Astrocyte (in vitro differentiated cells and primary cell): ENCODE measurements around the gene TNFSF11. TPM values are rescaled to one million over a fixed set of nuclear protein-coding genes. Genes with fewer than 3 reads are reported as not detected.

ENCODE experiments used
- DNase-seq: peaks from one replicate; pipeline ENCODE4 v3.0.0-alpha.2; 2010; ENCODE audit warnings: low read depth
- FAIRE-seq: peaks from 2 replicates; lab custom pipeline; 2011; peaks lifted over from hg19 to GRCh38; lab: Jason Lieb, UNC
- H2AFZ ChIP-seq: 2 replicates; pipeline ENCODE4 v1.6.0; 2012; ENCODE audit warnings: low read depth, low read length, inconsistent platforms
- H3K27ac ChIP-seq: 2 replicates; pipeline ENCODE4 v1.5.1; 2011; ENCODE audit warnings: low read depth, low read length, inconsistent platforms
- H3K27me3 ChIP-seq: 2 replicates; pipeline ENCODE4 v1.6.0; 2011; ENCODE audit warnings: low read length, inconsistent platforms; ENCODE audit not compliant: insufficient read depth
- H3K36me3 ChIP-seq: 2 replicates; pipeline ENCODE4 v1.5.1; 2011; ENCODE audit warnings: low read length, inconsistent platforms; ENCODE audit not compliant: insufficient read depth
- H3K4me1 ChIP-seq: 2 replicates; pipeline ENCODE4 v1.5.1; 2011; ENCODE audit warnings: low read length, inconsistent platforms; ENCODE audit not compliant: insufficient read depth
- H3K4me2 ChIP-seq: 2 replicates; pipeline ENCODE4 v1.6.0; 2012; ENCODE audit warnings: low read length, inconsistent platforms
- H3K4me3 ChIP-seq: 2 replicates; pipeline ENCODE4 v1.5.1; 2011; ENCODE audit warnings: low read depth, mild to moderate bottlenecking, low read length, inconsistent platforms; ENCODE audit not compliant: insufficient read depth
- H3K79me2 ChIP-seq: 2 replicates; pipeline ENCODE4 v1.6.0; 2012; ENCODE audit warnings: mild to moderate bottlenecking, low read length, inconsistent platforms; ENCODE audit not compliant: insufficient read depth
- H3K9ac ChIP-seq: 2 replicates; pipeline ENCODE4 v1.6.0; 2012; ENCODE audit warnings: mild to moderate bottlenecking, low read length, inconsistent platforms
- H3K9me3 ChIP-seq: 2 replicates; pipeline ENCODE4 v1.5.1; 2012; ENCODE audit warnings: low read depth, mild to moderate bottlenecking, low read length, inconsistent platforms; ENCODE audit not compliant: insufficient read depth
- H4K20me1 ChIP-seq: 2 replicates; pipeline ENCODE4 v1.6.0; 2012; ENCODE audit warnings: low read length, inconsistent platforms; ENCODE audit not compliant: insufficient read depth
- H3K27ac Mint-ChIP-seq: one replicate; pipeline ENCODE4 v1.8.0; 2021; ENCODE audit warnings: mild to moderate bottlenecking, mixed read lengths; ENCODE audit not compliant: unreplicated experiment
- H3K27me3 Mint-ChIP-seq: one replicate; pipeline ENCODE4 v1.8.0; 2021; ENCODE audit warnings: low read depth, mixed read lengths; ENCODE audit not compliant: unreplicated experiment
- H3K36me3 Mint-ChIP-seq: one replicate; pipeline ENCODE4 v1.8.0; 2021; ENCODE audit warnings: low read depth, mixed read lengths; ENCODE audit not compliant: unreplicated experiment
- H3K4me1 Mint-ChIP-seq: one replicate; pipeline ENCODE4 v1.8.0; 2021; ENCODE audit warnings: low read depth, mixed read lengths; ENCODE audit not compliant: unreplicated experiment
- H3K4me3 Mint-ChIP-seq: one replicate; pipeline ENCODE4 v1.8.0; 2021; ENCODE audit warnings: mild to moderate bottlenecking, moderate library complexity, mixed read lengths; ENCODE audit not compliant: unreplicated experiment
- H3K9me3 Mint-ChIP-seq: one replicate; pipeline ENCODE4 v1.8.0; 2021; ENCODE audit warnings: mild to moderate bottlenecking, mixed read lengths; ENCODE audit not compliant: unreplicated experiment
- EZH2 ChIP-seq: IDR thresholded peaks from 2 replicates; pipeline ENCODE4 v1.6.1; 2012; ENCODE audit warnings: mild to moderate bottlenecking, low read length, inconsistent platforms; ENCODE audit not compliant: insufficient read depth
- total RNA-seq: library from RNA; stranded (reverse); gene quantifications from 2 replicates; pipeline ENCODE4 v1.2.1, GENCODE V29; 2021
- TF ChIP-seq, protein P1 (sequence below): IDR thresholded peaks from 2 replicates; pipeline ENCODE4 v1.5.1; 2011; ENCODE audit warnings: low read depth, mild to moderate bottlenecking, inconsistent platforms, low read length, moderate library complexity; ENCODE audit not compliant: insufficient read depth

TNFSF11 gene
- total RNA-seq, 1 donor from 2014 or later: not detected

DNA sequence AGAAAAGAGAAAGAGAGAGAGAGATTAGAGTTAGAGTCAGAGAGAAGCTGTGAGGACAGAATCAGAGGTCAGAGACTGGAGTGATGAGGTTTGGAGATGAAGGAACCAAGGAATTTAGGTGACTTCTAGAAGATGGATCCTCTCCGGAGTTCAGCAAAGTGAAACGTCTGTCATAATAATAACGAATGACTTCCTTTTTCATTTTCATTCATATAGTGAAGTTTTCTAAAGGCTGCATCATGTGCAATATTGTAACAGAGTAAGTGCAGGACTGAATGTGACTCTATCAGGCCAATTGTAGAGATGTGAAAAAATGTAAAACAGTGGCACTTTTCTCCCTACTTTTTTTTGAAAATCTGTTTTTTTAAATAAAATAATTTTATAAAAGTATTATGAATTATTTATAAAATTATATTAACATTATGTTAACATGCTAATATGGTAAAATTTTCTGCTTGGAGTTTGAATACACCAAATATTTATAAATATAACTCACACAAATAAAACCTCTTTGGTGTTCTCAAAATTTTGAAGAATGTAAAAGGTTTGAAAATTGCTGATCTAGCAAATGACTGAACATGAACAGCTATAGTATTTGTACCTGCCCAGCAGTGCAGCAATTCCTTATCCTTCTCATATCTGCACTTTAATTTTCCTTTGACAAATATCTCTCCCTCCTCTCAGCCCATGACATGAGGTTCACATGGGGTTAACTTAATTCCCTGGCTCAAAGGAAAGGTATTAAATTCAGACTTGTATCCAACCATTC, 4.2 kb upstream of the TNFSF11 start:
- Mint-ChIP-seq H3K27ac (no peak overlapping the region), H3K4me1 (no peaks in the 10 kb centered on the region), H3K4me3 (no peak overlapping the region), H3K27me3 (peaks cover 11% of the 10 kb centered on the region), H3K36me3 (no peaks in the 10 kb centered on the region), H3K9me3 (peaks cover 11% of the 10 kb centered on the region)
- DNase-seq (no peak), FAIRE-seq (no peak)
- Histone ChIP-seq H2AFZ (no peak overlapping the region), H3K9ac (no peak overlapping the region), H3K4me2 (no peak overlapping the region), H3K36me3 (no peaks in the 10 kb centered on the region), H3K27me3 (peaks cover 14% of the 10 kb centered on the region), H3K4me1 (peaks cover 6% of the 10 kb centered on the region), H4K20me1 (no peaks in the 10 kb centered on the region), H3K4me3 (no peak overlapping the region), H3K9me3 (no peaks in the 10 kb centered on the region), H3K79me2 (no peaks in the 10 kb centered on the region), H3K27ac (no peak overlapping the region)
- no peak for TF ChIP-seq EZH2
- TF ChIP-seq, protein P1, sequence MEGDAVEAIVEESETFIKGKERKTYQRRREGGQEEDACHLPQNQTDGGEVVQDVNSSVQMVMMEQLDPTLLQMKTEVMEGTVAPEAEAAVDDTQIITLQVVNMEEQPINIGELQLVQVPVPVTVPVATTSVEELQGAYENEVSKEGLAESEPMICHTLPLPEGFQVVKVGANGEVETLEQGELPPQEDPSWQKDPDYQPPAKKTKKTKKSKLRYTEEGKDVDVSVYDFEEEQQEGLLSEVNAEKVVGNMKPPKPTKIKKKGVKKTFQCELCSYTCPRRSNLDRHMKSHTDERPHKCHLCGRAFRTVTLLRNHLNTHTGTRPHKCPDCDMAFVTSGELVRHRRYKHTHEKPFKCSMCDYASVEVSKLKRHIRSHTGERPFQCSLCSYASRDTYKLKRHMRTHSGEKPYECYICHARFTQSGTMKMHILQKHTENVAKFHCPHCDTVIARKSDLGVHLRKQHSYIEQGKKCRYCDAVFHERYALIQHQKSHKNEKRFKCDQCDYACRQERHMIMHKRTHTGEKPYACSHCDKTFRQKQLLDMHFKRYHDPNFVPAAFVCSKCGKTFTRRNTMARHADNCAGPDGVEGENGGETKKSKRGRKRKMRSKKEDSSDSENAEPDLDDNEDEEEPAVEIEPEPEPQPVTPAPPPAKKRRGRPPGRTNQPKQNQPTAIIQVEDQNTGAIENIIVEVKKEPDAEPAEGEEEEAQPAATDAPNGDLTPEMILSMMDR: no peak

DNA sequence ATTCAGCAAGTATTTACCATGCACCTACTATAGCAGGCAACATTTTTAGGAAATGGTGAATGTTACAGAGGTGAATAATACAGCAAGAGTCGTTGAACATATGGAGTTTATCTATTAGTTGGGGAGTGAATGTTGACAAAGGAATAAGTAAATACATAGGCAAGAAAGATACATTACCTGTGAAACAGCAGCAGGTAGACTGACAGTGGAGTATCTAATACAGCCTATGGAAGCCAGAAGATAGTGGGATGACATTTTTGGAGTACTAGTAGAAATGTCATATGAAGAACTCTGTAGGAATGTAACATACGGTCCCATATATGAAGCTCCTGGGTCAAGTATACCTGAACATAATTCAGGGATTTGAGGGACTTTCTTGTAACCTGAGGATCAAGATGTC, 2.1 kb upstream of the TNFSF11 start:
- no peak overlapping the region for H3K4me3 Mint-ChIP-seq
- peaks cover 11% of the 10 kb centered on the region for H3K9me3 Mint-ChIP-seq
- H3K27me3 ChIP-seq: peaks cover 28% of the 10 kb centered on the region
- no peak overlapping the region for H3K27ac Mint-ChIP-seq
- H3K9me3 ChIP-seq: no peaks in the 10 kb centered on the region
- H2AFZ ChIP-seq: no peak overlapping the region
- FAIRE-seq: no peak
- TF ChIP-seq, protein P1: no peak
- TF ChIP-seq EZH2: no peak
- no peaks in the 10 kb centered on the region for H4K20me1 ChIP-seq
- peaks cover 8% of the 10 kb centered on the region for H3K4me1 ChIP-seq
- no peaks in the 10 kb centered on the region for H3K36me3 Mint-ChIP-seq
- no peaks in the 10 kb centered on the region for H3K36me3 ChIP-seq
- no peaks in the 10 kb centered on the region for H3K79me2 ChIP-seq
- H3K4me1 Mint-ChIP-seq: no peaks in the 10 kb centered on the region
- H3K4me2 ChIP-seq: no peak overlapping the region
- no peak for DNase-seq
- no peak overlapping the region for H3K9ac ChIP-seq
- H3K27ac ChIP-seq: no peak overlapping the region
- peaks cover 31% of the 10 kb centered on the region for H3K27me3 Mint-ChIP-seq
- no peak overlapping the region for H3K4me3 ChIP-seq
